GM23338 (cell line): ENCODE results near the gene TCTA. TPM values are rescaled to one million over a fixed set of nuclear protein-coding genes. Genes with fewer than 3 reads are reported as not detected.

Experiments used
- polyA plus RNA-seq: library from polyadenylated mRNA; unstranded; fragments of >200 nt; fragmentation: Nextera tagmentation; extraction: Ambion mirVana; gene quantifications from 2 replicates; pipeline ENCODE4 v1.2.1, GENCODE V29; 2016
- total RNA-seq: library from RNA; depleted of rRNA; stranded (reverse); fragments of >200 nt; shearing (Covaris generic); gene quantifications from 2 replicates; pipeline ENCODE4 v1.2.3, GENCODE V29; 2014; rRNA removed

The TCTA gene
- total and polyA plus RNA-seq, 2 experiments from 2014 or later, result 4.0 to 5.0 TPM

Other genes with a start within 250 kb of the TCTA start
- 37.4 and 44.2 TPM in 2 replicates for gene CCDC71, start 246.1 kb upstream of the TCTA start, total RNA-seq
- gene CCDC71, start 246.1 kb upstream of the TCTA start, polyA plus RNA-seq, result 1.9 and 2.6 TPM in 2 replicates
- gene KLHDC8B, start 240.8 kb upstream of the TCTA start, total RNA-seq, result 11.1 and 15.0 TPM in 2 replicates
- 4.7 and 5.5 TPM in 2 replicates for gene KLHDC8B, start 240.8 kb upstream of the TCTA start, polyA plus RNA-seq
- 2.4 and 5.4 TPM in 2 replicates for gene C3orf62, start 135.2 kb upstream of the TCTA start, total RNA-seq
- 1.6 and 3.3 TPM in 2 replicates for gene C3orf62, start 135.2 kb upstream of the TCTA start, polyA plus RNA-seq
- 13.3 and 16.9 TPM in 2 replicates for gene USP4, start 72.4 kb upstream of the TCTA start, total RNA-seq
- 20.3 and 27.8 TPM in 2 replicates for gene USP4, start 72.4 kb upstream of the TCTA start, polyA plus RNA-seq
- gene GPX1, start 54.1 kb upstream of the TCTA start, total RNA-seq, result 228 and 247 TPM in 2 replicates
- 394 and 404 TPM in 2 replicates for gene GPX1, start 54.1 kb upstream of the TCTA start, polyA plus RNA-seq
- gene RHOA, start 447 bp upstream of the TCTA start, total RNA-seq, result 373 and 421 TPM in 2 replicates
- gene RHOA, start 447 bp upstream of the TCTA start, polyA plus RNA-seq, result 234 and 248 TPM in 2 replicates
- gene AMT, start 10.1 kb downstream of the TCTA start, total RNA-seq, result 32.8 and 39.9 TPM in 2 replicates
- 34.1 and 35.6 TPM in 2 replicates for gene AMT, start 10.1 kb downstream of the TCTA start, polyA plus RNA-seq
- 5.9 and 7.3 TPM in 2 replicates for gene NICN1, start 16.9 kb downstream of the TCTA start, total RNA-seq
- 2.8 and 4.2 TPM in 2 replicates for gene NICN1, start 16.9 kb downstream of the TCTA start, polyA plus RNA-seq
- gene DAG1, start 57.8 kb downstream of the TCTA start, total RNA-seq, result 152 and 167 TPM in 2 replicates
- gene DAG1, start 57.8 kb downstream of the TCTA start, polyA plus RNA-seq, result 29.6 and 29.9 TPM in 2 replicates
- gene BSN, start 142.1 kb downstream of the TCTA start, total RNA-seq, result 5.1 and 5.4 TPM in 2 replicates
- gene BSN, start 142.1 kb downstream of the TCTA start, polyA plus RNA-seq, result 0.38 and 0.50 TPM in 2 replicates